Measurements from ENCODE around the gene LDLRAD4.

The LDLRAD4 gene

DNA sequence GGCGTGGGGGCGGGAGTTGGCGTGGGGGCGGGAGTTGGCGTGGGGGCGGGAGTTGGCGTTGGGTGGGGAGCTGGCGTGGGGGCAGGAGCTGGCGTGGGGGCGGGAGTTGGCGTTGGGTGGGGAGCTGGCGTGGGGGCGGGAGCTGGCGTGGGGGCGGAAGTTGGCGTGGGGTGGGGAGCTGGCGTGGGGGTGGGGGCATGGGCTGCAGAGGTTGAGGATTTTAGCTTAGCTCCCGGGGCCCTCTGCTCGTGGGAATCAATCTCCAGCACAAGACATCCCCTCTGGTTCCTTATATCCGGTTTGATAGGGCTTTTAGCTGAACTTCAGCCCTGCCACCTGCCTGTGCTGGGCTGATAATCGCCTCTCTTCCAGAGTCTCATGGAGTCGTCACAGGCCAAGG lies 177.0 kb downstream of the LDLRAD4 start:
- DNase-seq (ENCODE audit: low read depth), result no peak
- H3K4me3 ChIP-seq (ENCODE audit: low read depth, low read length), result no peak overlapping the region
- TF ChIP-seq, protein P1, sequence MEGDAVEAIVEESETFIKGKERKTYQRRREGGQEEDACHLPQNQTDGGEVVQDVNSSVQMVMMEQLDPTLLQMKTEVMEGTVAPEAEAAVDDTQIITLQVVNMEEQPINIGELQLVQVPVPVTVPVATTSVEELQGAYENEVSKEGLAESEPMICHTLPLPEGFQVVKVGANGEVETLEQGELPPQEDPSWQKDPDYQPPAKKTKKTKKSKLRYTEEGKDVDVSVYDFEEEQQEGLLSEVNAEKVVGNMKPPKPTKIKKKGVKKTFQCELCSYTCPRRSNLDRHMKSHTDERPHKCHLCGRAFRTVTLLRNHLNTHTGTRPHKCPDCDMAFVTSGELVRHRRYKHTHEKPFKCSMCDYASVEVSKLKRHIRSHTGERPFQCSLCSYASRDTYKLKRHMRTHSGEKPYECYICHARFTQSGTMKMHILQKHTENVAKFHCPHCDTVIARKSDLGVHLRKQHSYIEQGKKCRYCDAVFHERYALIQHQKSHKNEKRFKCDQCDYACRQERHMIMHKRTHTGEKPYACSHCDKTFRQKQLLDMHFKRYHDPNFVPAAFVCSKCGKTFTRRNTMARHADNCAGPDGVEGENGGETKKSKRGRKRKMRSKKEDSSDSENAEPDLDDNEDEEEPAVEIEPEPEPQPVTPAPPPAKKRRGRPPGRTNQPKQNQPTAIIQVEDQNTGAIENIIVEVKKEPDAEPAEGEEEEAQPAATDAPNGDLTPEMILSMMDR (conservative IDR thresholded peaks at IDR 0.05; ENCODE audit: low read depth, low read length), result no peak

DNA sequence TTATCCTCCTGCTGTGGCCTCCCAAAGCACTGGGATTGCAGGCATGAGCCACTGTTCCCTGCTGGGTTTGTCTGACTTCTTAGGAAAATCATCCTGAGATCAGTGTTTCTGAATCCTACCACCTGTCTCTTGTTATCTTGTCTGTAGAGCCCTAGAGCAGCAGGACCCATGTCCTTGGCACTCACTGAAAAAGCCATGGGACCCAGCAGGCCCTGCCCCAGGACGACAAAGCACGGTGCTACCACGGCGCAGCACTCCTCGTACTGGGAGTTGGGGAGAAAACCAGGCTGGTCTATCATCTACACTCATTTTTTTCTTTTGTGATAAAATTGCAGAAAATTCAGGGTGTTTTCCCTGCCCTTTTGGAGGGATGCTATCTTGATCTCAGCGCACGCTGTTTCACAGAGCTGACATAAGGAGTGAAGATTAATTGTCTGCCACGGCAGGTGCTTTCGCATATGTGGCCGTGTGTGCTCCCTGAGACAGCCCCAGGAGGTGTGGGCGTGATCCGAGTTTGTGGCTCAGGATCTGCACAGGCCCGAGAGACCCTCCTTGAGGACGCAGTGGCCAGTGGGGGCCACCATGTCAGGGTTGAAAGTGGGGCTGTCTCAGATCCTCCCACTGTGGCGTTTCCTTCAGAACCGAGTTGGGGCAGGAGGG lies 179.1 kb downstream of the LDLRAD4 start:
- DNase-seq (ENCODE audit: low read depth), result no peak
- TF ChIP-seq, protein P1 (conservative IDR thresholded peaks at IDR 0.05; ENCODE audit: low read depth, low read length), result no peak
- H3K4me3 ChIP-seq (ENCODE audit: low read depth, low read length), result no peak overlapping the region

DNA sequence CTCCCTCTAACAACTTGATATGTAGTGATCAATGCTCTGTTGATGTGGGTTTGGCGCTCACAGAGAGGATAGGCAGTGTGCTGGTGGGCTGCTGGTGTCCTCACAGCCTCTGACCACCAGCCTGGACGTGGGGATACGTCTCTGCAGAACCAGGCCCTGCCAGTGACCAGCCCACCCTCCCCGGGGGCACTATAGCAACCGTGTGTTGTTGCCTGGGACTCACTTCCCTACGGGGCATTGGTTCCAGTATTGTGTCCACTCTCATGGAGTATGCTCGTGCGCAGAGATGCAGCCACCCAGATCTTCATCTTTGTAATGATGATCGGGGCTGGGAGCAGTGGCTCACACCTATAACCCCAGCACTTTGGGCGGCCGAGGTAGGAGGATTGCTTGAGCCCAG lies 180.1 kb downstream of the LDLRAD4 start:
- no peak overlapping the region for H3K4me3 ChIP-seq (ENCODE audit: low read depth, low read length)
- no peak for DNase-seq (ENCODE audit: low read depth)
- TF ChIP-seq, protein P1 (conservative IDR thresholded peaks at IDR 0.05; ENCODE audit: low read depth, low read length), result no peak

DNA sequence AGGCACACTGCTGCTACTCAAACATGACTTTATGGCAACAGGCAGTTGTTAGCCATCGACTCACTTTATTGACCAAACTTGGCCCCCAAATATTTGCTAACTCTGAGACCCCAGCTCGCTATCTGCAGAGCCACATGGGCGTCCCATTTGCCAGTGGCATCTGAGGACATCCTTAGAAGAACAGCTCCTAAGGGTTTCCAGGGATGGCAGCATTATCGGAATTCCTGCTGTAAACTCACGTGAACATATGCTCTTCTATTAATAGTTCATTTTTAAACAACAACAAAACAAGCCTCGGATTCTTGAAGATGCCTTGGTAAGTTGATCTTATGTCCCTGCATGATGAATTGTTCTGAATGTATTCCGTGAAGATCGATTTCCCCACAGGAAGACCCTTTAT lies 181.0 kb downstream of the LDLRAD4 start:
- H3K4me3 ChIP-seq (ENCODE audit: low read depth, low read length), result no peak overlapping the region
- TF ChIP-seq, protein P1 (conservative IDR thresholded peaks at IDR 0.05; ENCODE audit: low read depth, low read length), result no peak

DNA sequence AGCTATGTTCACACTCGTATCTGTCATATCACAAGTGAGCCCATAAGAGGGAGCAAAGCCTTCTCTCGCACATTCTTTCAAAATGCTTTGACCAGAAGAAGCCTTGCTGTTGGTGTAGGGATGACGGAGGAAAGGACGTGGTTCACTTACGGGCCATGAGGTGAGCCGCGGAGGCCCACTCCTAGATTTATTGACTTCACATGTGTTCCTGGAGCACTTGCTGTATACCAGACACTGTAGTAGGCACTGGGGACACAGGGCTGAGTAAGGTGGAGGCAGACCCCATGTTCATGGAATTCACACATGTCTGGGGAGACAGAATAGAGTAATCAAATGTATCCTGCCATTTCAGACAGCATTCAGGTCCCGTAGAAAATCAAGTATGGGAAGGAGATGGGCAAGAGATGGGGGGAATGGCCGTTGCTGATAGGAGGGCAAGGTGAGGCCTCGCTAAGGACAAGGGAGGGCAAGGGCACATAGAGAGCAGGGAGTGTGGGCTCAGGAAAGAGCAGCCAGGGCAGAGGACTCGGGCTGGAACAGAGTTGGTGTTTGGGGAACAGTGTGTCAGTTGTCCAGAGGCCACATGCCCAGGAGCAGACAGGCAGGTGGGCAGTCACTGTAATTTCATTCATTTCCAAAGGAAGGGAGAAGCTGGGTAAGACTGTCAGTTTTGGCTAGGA lies 182.2 kb downstream of the LDLRAD4 start:
- no peak overlapping the region for H3K4me3 ChIP-seq (ENCODE audit: low read depth, low read length)
- TF ChIP-seq, protein P1 (conservative IDR thresholded peaks at IDR 0.05; ENCODE audit: low read depth, low read length), result no peak
- no peak for DNase-seq (ENCODE audit: low read depth)

More for the DNA sequence above, 181.0 kb downstream of the LDLRAD4 start:
- DNase-seq (ENCODE audit: low read depth), result no peak

DNA sequence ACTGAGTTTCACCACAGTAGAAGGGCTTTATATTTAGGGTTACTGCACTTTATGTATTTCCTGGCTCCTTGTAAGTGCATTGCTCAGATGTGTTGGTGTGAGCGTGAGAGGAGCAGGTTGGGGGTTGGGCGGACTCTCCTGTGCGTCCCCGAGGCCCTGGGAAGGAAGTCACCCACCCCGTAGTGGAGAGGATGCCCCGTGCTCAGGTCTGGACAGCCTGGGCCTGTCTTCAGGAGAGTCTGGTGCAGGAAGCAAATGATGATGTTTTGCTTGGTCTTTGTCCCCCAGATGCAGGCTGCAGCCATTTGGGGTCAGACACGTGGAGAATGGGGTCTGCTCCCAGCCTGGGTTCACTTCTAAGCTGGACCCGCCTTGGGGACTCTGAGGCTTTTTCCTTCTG lies 182.8 kb downstream of the LDLRAD4 start:
- TF ChIP-seq, protein P1 (conservative IDR thresholded peaks at IDR 0.05; ENCODE audit: low read depth, low read length), result no peak
- no peak overlapping the region for H3K4me3 ChIP-seq (ENCODE audit: low read depth, low read length)
- no peak for DNase-seq (ENCODE audit: low read depth)

DNA sequence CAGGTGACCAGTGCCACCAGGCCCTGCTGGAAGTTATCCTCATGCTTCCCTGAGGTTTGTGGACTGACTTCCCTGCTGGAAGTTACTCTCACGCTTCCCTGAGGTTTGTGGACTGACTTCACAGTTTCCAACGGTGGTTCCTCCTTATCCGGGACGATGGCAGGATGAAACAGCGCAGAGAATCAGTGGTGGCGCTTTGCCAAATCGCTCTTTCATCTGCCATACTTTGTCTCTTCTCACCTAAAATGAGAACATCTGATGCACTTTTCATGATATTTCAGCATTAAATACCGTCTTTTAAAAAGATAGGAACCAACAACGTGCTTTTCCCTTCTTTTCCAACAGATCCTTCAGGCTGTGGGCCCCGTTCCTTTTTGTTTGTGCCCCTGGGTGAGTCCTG lies 183.3 kb downstream of the LDLRAD4 start:
- TF ChIP-seq, protein P1 (conservative IDR thresholded peaks at IDR 0.05; ENCODE audit: low read depth, low read length), result no peak
- DNase-seq (ENCODE audit: low read depth), result no peak
- no peak overlapping the region for H3K4me3 ChIP-seq (ENCODE audit: low read depth, low read length)
